C4-2B (cell line): ENCODE data around the gene CDK14.

ENCODE experiments used
- H3K27ac ChIP-seq: fragments of 450-650 bp; 2 replicates; pipeline ENCODE4 v1.5.1; 2017
- ZFX ChIP-seq: fragments of 450-650 bp; IDR thresholded peaks from 2 replicates; pipeline ENCODE4 v1.6.1; 2017
- TF ChIP-seq, protein P1 (sequence below): fragments of 450-650 bp; conservative IDR thresholded peaks from 2 replicates; pipeline ENCODE4 v1.5.1; 2017; ENCODE audit warnings: mild to moderate bottlenecking

The CDK14 gene

GRCh38 chr7:90584378-90584777 is 11.7 kb upstream of the CDK14 start:
- H3K27ac ChIP-seq, result no peak overlapping the region
- TF ChIP-seq, protein P1, sequence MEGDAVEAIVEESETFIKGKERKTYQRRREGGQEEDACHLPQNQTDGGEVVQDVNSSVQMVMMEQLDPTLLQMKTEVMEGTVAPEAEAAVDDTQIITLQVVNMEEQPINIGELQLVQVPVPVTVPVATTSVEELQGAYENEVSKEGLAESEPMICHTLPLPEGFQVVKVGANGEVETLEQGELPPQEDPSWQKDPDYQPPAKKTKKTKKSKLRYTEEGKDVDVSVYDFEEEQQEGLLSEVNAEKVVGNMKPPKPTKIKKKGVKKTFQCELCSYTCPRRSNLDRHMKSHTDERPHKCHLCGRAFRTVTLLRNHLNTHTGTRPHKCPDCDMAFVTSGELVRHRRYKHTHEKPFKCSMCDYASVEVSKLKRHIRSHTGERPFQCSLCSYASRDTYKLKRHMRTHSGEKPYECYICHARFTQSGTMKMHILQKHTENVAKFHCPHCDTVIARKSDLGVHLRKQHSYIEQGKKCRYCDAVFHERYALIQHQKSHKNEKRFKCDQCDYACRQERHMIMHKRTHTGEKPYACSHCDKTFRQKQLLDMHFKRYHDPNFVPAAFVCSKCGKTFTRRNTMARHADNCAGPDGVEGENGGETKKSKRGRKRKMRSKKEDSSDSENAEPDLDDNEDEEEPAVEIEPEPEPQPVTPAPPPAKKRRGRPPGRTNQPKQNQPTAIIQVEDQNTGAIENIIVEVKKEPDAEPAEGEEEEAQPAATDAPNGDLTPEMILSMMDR, result no peak
- no peak for TF ChIP-seq ZFX

GRCh38 chr7:90586091-90586490 is 10.0 kb upstream of the CDK14 start:
- TF ChIP-seq, protein P1, result no peak
- TF ChIP-seq ZFX, result no peak
- H3K27ac ChIP-seq, result no peak overlapping the region

- TF ChIP-seq, protein P1, result no peak
- TF ChIP-seq ZFX, result no peak
- no peak overlapping the region for H3K27ac ChIP-seq
Measured at GRCh38 chr7:90587766-90588165, 8.4 kb upstream of the CDK14 start.

- no peak overlapping the region for H3K27ac ChIP-seq
- TF ChIP-seq, protein P1, result no peak
Measured at GRCh38 chr7:90592033-90592432, 4.1 kb upstream of the CDK14 start.

DNA sequence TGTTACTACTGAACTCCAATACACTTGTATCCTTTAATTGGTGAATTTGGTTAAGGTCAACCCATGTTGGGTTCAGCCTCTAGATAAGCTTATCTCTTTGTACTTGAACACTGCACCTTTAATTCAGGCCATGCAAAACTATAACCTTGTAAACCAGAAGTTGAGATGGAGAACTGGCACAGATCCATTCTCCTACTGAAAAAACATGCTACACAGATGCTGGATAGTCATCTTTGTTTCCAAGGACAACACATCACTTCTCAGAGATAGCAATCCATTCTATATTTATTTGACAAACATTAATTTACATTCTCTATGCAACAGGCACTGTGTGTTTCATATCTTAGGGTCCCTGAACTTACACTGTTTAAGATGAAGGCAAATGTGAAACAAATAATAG is 2.9 kb upstream of the CDK14 start:
- H3K27ac ChIP-seq, result no peak overlapping the region

GRCh38 chr7:90594751-90595317 is 1.3 kb upstream of the CDK14 start:
- TF ChIP-seq ZFX, result no peak
- TF ChIP-seq, protein P1, result no peak
- no peak overlapping the region for H3K27ac ChIP-seq

More for the DNA sequence above, 2.9 kb upstream of the CDK14 start:
- TF ChIP-seq ZFX, result no peak
- TF ChIP-seq, protein P1, result no peak

- TF ChIP-seq ZFX, result no peak
- TF ChIP-seq, protein P1, result no peak
Measured at GRCh38 chr7:90595342-90595800, 750 bp upstream of the CDK14 start.

More at GRCh38 chr7:90595342-90595800, 750 bp upstream of the CDK14 start:
- peak overlapping the region; percentile 81 for H3K27ac ChIP-seq
